WERI-Rb-1 (cell line): ENCODE measurements around the gene DSG3.

ENCODE experiments used
- DNase-seq: peaks from one replicate; pipeline ENCODE4 v3.0.0-alpha.2; 2020
- H3K27ac ChIP-seq: fragments of 250-450 bp; sonication (Bioruptor Pico); 2 replicates; pipeline ENCODE4 v1.5.1; 2020; ENCODE audit warnings: mild to moderate bottlenecking, moderate library complexity
- H3K27me3 ChIP-seq: fragments of 250-450 bp; sonication (Bioruptor Pico); 2 replicates; pipeline ENCODE4 v1.5.1; 2021; ENCODE audit warnings: mild to moderate bottlenecking, low read depth, moderate library complexity; ENCODE audit not compliant: insufficient read depth, severe bottlenecking
- H3K36me3 ChIP-seq: fragments of 250-450 bp; sonication (Bioruptor Pico); 2 replicates; pipeline ENCODE4 v1.5.1; 2020; ENCODE audit warnings: mild to moderate bottlenecking, moderate library complexity
- H3K4me3 ChIP-seq: 2 replicates; pipeline ENCODE4 v1.5.1; 2011; ENCODE audit warnings: low read depth, mild to moderate bottlenecking, control low read depth, low read length
- H3K9me3 ChIP-seq: fragments of 250-450 bp; sonication (Bioruptor Pico); 2 replicates; pipeline ENCODE4 v1.5.1; 2021; ENCODE audit warnings: mild to moderate bottlenecking, moderate library complexity; ENCODE audit not compliant: severe bottlenecking
- TF ChIP-seq, protein P1 (sequence below): IDR thresholded peaks from 2 replicates; pipeline ENCODE4 v1.5.1; 2011; ENCODE audit warnings: low read depth, mild to moderate bottlenecking, control low read depth, inconsistent platforms, low read length

DSG3 gene

DNA sequence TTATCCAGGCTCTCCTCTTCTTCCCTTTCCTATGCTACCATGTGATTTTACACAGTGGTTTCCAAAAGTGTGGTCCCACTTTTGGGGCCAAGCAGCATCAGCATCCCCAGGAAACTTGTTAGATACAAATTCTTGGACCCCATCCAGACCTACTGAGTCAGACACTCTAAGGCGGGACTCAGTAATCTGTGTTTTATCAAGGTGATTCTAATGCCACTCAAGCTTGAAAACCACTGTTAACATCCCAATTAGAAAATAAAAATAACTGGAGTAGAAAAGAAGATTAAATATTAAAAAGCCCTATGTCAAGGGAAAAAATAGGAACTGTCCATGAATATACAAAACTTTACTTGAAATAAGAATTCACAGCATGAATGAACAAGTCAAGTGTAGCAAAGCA lies 61.2 kb downstream of the DSG3 start:
- no peaks in the 10 kb centered on the region for H3K27me3 ChIP-seq
- no peak overlapping the region for H3K27ac ChIP-seq
- no peaks in the 10 kb centered on the region for H3K36me3 ChIP-seq
- DNase-seq, result no peak
- no peak overlapping the region for H3K4me3 ChIP-seq
- H3K9me3 ChIP-seq, result no peaks in the 10 kb centered on the region
- TF ChIP-seq, protein P1, sequence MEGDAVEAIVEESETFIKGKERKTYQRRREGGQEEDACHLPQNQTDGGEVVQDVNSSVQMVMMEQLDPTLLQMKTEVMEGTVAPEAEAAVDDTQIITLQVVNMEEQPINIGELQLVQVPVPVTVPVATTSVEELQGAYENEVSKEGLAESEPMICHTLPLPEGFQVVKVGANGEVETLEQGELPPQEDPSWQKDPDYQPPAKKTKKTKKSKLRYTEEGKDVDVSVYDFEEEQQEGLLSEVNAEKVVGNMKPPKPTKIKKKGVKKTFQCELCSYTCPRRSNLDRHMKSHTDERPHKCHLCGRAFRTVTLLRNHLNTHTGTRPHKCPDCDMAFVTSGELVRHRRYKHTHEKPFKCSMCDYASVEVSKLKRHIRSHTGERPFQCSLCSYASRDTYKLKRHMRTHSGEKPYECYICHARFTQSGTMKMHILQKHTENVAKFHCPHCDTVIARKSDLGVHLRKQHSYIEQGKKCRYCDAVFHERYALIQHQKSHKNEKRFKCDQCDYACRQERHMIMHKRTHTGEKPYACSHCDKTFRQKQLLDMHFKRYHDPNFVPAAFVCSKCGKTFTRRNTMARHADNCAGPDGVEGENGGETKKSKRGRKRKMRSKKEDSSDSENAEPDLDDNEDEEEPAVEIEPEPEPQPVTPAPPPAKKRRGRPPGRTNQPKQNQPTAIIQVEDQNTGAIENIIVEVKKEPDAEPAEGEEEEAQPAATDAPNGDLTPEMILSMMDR, result no peak

DNA sequence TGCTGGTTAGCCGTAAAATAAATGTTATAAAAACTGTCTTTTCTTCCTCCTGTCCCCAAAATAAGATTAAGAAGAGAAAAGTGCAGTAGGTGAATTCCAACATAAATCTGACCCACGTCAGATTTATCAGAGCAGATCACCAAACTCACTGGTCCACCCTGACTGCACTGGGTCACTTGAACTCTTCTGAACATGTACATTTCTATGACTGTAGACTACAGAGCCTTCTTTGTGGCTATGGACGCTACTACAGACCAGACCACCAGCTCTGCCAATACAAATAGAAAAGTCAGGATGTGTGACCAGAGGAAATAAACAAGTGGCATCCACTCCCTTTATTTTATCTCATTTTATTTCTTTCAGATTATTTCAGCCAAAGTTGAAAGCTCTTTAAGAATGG lies 62.0 kb downstream of the DSG3 start:
- Histone ChIP-seq H3K4me3 (no peak overlapping the region), H3K27ac (no peak overlapping the region)
- TF ChIP-seq, protein P1, result no peak

DNA sequence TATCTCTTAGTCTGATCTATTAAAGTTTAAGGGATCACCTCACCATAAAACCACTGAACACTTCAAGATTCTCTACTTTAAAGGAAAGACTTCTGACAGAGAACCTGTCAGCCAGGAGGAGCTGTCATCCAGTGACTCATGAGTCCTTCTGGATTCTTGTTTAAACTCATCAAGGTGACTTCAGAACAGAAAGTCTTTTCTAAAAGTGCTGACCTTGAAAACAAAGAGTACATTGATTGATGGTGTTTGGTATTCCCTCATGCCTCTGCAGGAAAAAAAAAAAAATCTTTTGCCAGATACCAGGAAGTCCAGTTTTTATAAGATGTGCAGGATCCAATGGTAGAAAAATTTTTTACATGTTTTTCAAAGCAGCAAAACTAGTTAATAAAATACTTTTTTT lies 62.8 kb downstream of the DSG3 start:
- no peaks in the 10 kb centered on the region for H3K36me3 ChIP-seq
- TF ChIP-seq, protein P1, result no peak
- H3K27ac ChIP-seq, result no peak overlapping the region
- no peaks in the 10 kb centered on the region for H3K27me3 ChIP-seq
- no peak for DNase-seq
- H3K9me3 ChIP-seq, result no peaks in the 10 kb centered on the region
- H3K4me3 ChIP-seq, result no peak overlapping the region

More for the DNA sequence above, 62.0 kb downstream of the DSG3 start:
- Histone ChIP-seq H3K36me3 (no peaks in the 10 kb centered on the region), H3K27me3 (no peaks in the 10 kb centered on the region), H3K9me3 (no peaks in the 10 kb centered on the region)
- no peak for DNase-seq

DNA sequence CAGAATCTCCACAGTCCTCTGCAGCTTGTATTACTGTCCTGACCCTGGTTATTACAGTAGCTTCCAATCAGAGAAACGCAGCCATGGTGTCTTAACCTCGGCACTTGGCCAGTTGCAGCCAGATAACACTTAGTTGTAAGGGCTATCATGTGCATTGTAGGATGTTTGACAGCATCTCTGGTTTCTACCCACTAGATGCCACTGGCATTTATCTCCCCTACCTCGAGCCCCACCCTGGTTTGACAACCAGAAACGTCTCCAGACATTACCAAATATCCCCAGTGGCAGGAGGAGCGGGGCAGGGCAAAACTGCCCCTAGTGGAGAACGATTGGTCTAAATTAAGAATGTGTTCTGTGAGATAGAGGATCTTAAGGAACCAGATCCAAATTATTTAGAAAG lies 63.6 kb downstream of the DSG3 start:
- TF ChIP-seq, protein P1, result no peak
- Histone ChIP-seq H3K36me3 (no peaks in the 10 kb centered on the region), H3K9me3 (no peaks in the 10 kb centered on the region), H3K27me3 (no peaks in the 10 kb centered on the region), H3K27ac (no peak overlapping the region), H3K4me3 (no peak overlapping the region)
- DNase-seq, result no peak

DNA sequence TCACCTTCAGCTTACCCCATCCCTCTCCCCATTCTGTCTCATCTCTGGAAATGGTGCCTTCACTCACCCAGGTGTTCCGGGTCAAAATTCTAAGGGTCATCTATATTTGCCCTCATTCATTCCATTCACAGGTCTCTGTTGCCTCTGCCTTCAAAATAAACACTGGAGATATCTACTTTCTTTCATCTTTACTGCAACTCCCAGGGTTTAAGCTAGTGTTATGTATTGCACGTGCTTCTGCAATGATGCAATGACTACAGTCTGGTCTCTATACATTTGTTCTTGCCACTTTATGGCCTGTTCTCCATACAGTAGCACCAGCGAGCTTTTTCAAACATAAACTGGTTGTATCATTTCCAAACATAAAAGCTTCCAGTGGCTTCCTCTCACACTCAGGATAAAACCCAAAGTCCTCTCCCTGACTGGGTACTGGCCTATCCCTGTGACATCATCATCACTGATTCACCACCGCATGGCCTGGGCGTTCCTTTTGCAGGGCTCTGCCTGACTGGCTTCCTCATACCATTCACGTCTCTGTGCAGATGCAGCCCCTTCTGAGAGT lies 64.7 kb downstream of the DSG3 start:
- Histone ChIP-seq H3K27ac (no peak overlapping the region), H3K27me3 (no peaks in the 10 kb centered on the region)
- DNase-seq, result no peak

More for the DNA sequence above, 64.7 kb downstream of the DSG3 start:
- no peak overlapping the region for H3K4me3 ChIP-seq
- TF ChIP-seq, protein P1, result no peak
- no peaks in the 10 kb centered on the region for H3K9me3 ChIP-seq
- no peaks in the 10 kb centered on the region for H3K36me3 ChIP-seq
